Measurements from ENCODE around the gene MAP4K2.
A peak's percentile ranks its signal among the peaks of the same experiment; 100 is the strongest.

MAP4K2 gene

DNA sequence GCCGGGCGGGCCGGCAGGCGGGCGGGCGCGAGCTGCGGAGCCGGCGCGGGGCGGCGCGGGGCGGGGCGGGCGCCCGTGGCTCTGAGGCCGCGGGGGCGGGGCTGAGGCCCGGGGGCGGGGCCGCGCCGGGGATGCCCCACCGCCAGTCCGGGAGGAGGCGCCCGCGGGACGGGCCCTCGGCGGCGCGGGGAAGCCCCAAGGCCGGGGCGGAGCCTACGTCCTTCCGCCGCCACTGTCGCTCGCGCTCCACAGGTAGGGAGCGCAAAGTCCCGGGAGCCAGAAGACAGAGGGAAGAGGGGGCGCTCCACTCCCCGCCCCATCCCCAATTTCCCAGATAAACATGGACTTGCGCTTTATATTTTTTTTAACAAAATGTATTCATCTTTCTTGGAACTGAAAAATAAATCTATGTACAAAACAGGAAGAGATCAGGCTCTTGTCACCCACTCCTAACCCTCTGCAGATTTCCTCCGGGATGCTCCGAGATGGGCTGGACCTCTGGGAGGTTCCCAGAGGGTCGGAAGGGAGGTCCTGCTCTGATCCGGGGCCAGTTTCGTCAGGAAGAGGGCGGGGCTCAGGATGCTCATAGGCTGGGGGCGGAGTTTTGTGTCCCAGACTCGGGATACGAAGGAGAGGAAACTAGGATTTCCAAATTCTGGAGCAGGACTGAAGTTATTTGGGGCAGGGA, at the start of gene MAP4K2:
TSS of gene MAP4K2 (minus strand) at position 57 of the 688 bp plus-strand sequence. CDS start 65 bp downstream, outside the sequence.
- ChIA-PET CTCF (interaction anchor here (0.7 to 2.6 kb wide), 12 partner anchors 10 to 310 kb away, joined by 3 to 16 read pairs (median 4); no protein-coding TSS in a partner anchor), POLR2A (interaction anchor here (0.5 kb wide), 1 partner anchor 24 kb away, joined by 4 read pairs; no protein-coding TSS in a partner anchor)
- peak within 1 kb of the TSS; percentile 75 for H3K4me3 ChIP-seq (ENCODE audit: low read depth, low read length)
- TF ChIP-seq, protein P1, sequence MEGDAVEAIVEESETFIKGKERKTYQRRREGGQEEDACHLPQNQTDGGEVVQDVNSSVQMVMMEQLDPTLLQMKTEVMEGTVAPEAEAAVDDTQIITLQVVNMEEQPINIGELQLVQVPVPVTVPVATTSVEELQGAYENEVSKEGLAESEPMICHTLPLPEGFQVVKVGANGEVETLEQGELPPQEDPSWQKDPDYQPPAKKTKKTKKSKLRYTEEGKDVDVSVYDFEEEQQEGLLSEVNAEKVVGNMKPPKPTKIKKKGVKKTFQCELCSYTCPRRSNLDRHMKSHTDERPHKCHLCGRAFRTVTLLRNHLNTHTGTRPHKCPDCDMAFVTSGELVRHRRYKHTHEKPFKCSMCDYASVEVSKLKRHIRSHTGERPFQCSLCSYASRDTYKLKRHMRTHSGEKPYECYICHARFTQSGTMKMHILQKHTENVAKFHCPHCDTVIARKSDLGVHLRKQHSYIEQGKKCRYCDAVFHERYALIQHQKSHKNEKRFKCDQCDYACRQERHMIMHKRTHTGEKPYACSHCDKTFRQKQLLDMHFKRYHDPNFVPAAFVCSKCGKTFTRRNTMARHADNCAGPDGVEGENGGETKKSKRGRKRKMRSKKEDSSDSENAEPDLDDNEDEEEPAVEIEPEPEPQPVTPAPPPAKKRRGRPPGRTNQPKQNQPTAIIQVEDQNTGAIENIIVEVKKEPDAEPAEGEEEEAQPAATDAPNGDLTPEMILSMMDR (IDR thresholded peaks at IDR 0.05; ENCODE audit: insufficient read depth, low read length, missing control alignments) = peak; percentile 38
- no peak for DNase-seq (ENCODE audit: low read depth, low spot score)

DNA sequence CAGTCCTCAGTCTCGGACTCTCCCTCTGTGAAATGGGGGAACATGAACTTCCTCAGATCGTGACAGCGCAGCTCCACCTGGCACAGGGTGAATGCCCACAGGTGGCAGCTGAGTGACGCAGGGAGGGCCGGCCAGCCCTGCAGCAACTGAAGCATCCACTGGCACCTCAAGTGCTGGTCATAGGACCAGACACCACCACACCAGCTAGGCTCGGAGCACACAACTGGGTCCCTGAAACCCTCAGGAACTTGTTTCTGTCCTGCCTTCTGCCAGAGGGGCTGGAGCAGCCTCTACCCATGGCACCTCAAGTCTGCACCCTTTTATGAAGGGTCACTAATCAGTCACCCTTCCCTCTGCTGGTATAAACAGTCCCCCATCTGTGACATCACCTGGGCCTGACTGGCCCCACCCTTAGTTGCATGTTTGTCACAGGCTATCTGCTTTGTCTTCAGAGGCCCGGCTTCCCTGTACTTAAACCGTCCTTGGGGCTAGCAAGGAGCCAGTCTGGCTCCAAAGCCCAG, 48.9 kb upstream of the MAP4K2 start:
- ChIA-PET POLR2A (interaction anchor here (4.4 kb wide), 1 partner anchor 26 kb away, joined by 31 read pairs; the partner anchor contains the start of gene EHD1), CTCF (interaction anchor here (1.8 to 37.3 kb wide), 4 partner anchors 13 to 162 kb away, joined by 5 to 1375 read pairs (median 92); partner anchors contain the start of genes ARL2 and EHD1)

DNA sequence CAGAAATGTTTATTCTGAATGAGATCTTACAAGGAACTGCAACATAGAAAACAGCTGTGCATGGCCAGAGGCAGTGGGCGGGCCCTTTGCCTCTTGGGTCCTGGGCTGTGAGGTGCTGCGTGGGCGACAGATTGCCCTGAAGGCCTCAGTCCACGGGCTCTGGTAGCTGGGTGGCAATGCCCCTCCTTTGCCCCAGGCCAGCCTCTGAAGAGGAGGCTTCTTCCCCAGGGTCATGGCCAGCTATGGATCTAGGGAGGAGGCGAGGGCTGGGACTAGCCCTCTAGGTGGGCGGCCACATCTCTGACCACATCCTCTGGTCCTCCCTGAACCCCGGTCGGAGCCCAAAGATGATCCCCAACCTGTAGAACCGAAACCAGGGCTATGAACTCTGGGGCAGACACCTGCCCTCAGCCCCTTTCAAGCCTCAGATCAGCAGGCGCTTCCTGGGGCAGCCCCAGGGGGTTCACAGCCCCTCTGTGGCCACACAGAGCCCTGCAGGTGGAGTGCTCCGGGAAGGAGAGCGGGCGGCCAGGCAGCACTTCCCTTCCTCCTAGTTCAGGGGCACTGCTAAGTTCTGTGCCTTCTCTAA, 48.1 kb upstream of the MAP4K2 start:
- ChIA-PET CTCF (interaction anchor here (0.8 to 37.3 kb wide), 5 partner anchors 11 to 163 kb away, joined by 5 to 1375 read pairs (median 81); partner anchors contain the start of genes ARL2 and EHD1), POLR2A (interaction anchor here (0.9 to 4.4 kb wide), 2 partner anchors 14 to 27 kb away, joined by 4 to 31 read pairs; partner anchors contain the start of gene EHD1)
- DNase-seq (ENCODE audit: low read depth, low spot score) = no peak
- TF ChIP-seq, protein P1 (IDR thresholded peaks at IDR 0.05; ENCODE audit: insufficient read depth, low read length, missing control alignments) = no peak
- no peak overlapping the region for H3K4me3 ChIP-seq (ENCODE audit: low read depth, low read length)

More for the DNA sequence above, 48.9 kb upstream of the MAP4K2 start:
- DNase-seq (ENCODE audit: low read depth, low spot score) = no peak
- TF ChIP-seq, protein P1 (IDR thresholded peaks at IDR 0.05; ENCODE audit: insufficient read depth, low read length, missing control alignments) = no peak
- no peak overlapping the region for H3K4me3 ChIP-seq (ENCODE audit: low read depth, low read length)

DNA sequence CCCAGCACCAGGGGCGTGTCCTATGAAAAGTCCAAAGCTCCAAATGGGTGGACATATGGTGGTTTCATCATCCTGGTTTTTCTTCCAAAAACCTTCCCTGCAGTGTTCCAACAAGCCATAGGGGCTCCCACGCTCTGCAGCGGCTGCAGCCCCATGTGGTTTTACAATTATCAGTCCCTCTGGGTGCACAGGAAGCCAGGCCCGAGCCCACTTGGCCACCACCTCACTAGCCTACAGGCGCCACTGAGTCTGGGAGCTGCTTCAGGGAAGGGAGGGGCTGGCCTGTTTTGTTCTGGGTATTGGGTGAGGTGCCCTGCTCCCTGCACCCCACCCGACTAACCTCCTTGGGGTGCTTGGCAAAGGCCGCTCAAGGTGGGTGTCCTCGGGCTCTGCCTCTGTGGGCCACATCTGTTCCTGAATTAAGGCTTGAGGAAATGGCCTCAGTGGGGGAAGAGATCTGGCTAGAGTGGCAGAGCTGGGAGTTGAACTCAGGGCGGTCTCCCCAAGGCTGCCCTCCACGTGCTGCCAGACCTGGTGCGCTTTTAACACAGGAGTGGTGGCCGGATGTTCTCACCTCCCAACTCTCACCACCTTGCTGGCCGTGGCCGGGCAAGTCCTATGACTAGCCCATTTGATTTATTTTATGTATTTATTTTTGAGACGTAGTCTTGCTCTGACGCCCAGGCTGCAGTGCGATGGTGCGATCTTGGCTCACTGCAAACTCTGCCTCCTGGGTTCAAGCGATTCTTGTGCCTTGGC, 46.8 kb upstream of the MAP4K2 start:
- DNase-seq (ENCODE audit: low read depth, low spot score) = no peak
- TF ChIP-seq, protein P1 (IDR thresholded peaks at IDR 0.05; ENCODE audit: insufficient read depth, low read length, missing control alignments) = no peak
- H3K4me3 ChIP-seq (ENCODE audit: low read depth, low read length) = no peak overlapping the region
- CTCF ChIA-PET = interaction anchor here (1.1 to 37.3 kb wide), 7 partner anchors 11 to 164 kb away, joined by 3 to 1375 read pairs (median 47); partner anchors contain the start of genes ARL2, BATF2 and EHD1
- POLR2A ChIA-PET = interaction anchor here (0.7 to 4.4 kb wide), 2 partner anchors 19 to 28 kb away, joined by 4 to 31 read pairs; partner anchors contain the start of gene EHD1

DNA sequence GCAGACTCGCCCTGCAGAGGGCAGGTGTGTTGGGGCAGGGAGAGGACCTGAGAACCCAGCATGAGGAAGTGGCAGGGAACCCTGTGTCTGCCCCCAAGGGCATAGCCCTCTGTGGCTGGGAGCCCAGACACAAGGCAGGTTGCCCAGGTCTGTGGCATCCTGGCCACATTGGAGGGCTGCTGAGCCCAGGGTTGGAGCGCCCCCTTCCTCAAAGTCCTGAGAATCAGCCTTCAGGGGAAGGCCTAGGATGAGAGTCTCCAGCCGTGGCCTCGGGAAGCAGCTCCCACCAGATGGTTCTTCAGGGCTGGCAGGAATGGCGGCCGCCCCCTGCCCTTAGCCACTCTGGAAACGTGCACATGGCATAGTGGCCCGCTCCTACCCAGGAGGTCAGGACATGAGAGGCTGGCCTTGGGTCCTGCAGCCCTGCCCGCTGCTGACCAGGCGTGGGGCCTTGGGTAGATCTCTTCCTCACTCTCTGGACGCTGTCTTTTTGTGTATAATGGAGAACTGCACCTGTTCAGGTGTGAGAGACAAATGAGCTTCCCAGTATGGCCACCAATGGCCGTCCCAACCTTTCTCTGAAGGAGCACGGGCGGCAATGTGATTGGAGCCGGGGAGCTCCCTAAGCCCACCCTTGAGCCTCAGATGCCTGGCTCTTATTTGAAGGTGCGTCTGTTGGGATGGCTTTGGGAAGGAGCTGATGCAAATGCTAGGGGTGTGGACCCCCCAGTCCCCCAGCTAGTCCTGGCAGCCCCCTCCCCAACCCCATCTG, 46.0 kb upstream of the MAP4K2 start:
- TF ChIP-seq, protein P1 (IDR thresholded peaks at IDR 0.05; ENCODE audit: insufficient read depth, low read length, missing control alignments) = no peak
- ChIA-PET CTCF (interaction anchor here (0.6 to 37.3 kb wide), 21 partner anchors 7 to 269 kb away, joined by 3 to 1375 read pairs (median 7); partner anchors contain the start of genes ARL2, ATG2A, BATF2 and EHD1), POLR2A (interaction anchor here (0.7 to 4.4 kb wide), 3 partner anchors 20 to 273 kb away, joined by 3 to 31 read pairs (median 4); partner anchors contain the start of genes EHD1, FAU and MRPL49)
- no peak for DNase-seq (ENCODE audit: low read depth, low spot score)
- H3K4me3 ChIP-seq (ENCODE audit: low read depth, low read length) = no peak overlapping the region

All from AG04449 (cell line).